Calu3 (cell line): Measurements from ENCODE around the gene LLGL2. TPM values are rescaled to one million over a fixed set of nuclear protein-coding genes. Genes with fewer than 3 reads are reported as not detected.

Experiments
- BruUV-seq: library from RNA; stranded (reverse); fragments of 400-500 nt; replicated peaks from 2 replicates; lab custom pipeline; 2021; lab: Mats Ljungman, UMichigan
- CTCF ChIA-PET: fragments of 300-600 bp; sonication (Branson Sonifier 250); formaldehyde crosslinking; loops from one replicate; lab custom pipeline; 2022; ENCODE audit warnings: antibody characterized with exemption; lab: Charles Lee
- DNase-seq: peaks from one replicate; pipeline ENCODE4 v3.0.0; 2022
- H3K27ac Mint-ChIP-seq: one replicate; pipeline ENCODE4 v1.8.0; 2022; ENCODE audit warnings: mixed read lengths; ENCODE audit not compliant: unreplicated experiment
- H3K27me3 Mint-ChIP-seq: one replicate; pipeline ENCODE4 v1.8.0; 2022; ENCODE audit warnings: mixed read lengths; ENCODE audit not compliant: unreplicated experiment
- H3K36me3 Mint-ChIP-seq: one replicate; pipeline ENCODE4 v1.8.0; 2022; ENCODE audit warnings: mild to moderate bottlenecking, moderate library complexity, mixed read lengths; ENCODE audit not compliant: insufficient read depth, unreplicated experiment
- H3K4me1 Mint-ChIP-seq: one replicate; pipeline ENCODE4 v1.8.0; 2022; ENCODE audit warnings: mild to moderate bottlenecking, low read depth, mixed read lengths; ENCODE audit not compliant: unreplicated experiment
- H3K4me3 Mint-ChIP-seq: one replicate; pipeline ENCODE4 v1.8.0; 2022; ENCODE audit warnings: mild to moderate bottlenecking, low read depth, moderate library complexity, mixed read lengths; ENCODE audit not compliant: unreplicated experiment
- H3K9me3 Mint-ChIP-seq: one replicate; pipeline ENCODE4 v1.8.0; 2022; ENCODE audit warnings: low read depth, mixed read lengths; ENCODE audit not compliant: unreplicated experiment
- CTCF ChIP-seq: fragments of 200-600 bp; IDR thresholded peaks from one replicate; pipeline ENCODE4 v1.8.0; 2022; ENCODE audit warnings: antibody characterized with exemption; ENCODE audit not compliant: unreplicated experiment
- intact Hi-C: fragments of 100-400 bp; cut with micrococcal nuclease; formaldehyde crosslinking; loops from one replicate; pipeline ENCODE4 v1.10.0; 2022; ENCODE audit not compliant: unreplicated experiment
- total RNA-seq: library from RNA; stranded (reverse); gene quantifications from 2 replicates; pipeline ENCODE4 v1.2.3, GENCODE V29; 2022

LLGL2 gene
- total RNA-seq, 1 experiment from 2014 or later: 208 TPM

DNA sequence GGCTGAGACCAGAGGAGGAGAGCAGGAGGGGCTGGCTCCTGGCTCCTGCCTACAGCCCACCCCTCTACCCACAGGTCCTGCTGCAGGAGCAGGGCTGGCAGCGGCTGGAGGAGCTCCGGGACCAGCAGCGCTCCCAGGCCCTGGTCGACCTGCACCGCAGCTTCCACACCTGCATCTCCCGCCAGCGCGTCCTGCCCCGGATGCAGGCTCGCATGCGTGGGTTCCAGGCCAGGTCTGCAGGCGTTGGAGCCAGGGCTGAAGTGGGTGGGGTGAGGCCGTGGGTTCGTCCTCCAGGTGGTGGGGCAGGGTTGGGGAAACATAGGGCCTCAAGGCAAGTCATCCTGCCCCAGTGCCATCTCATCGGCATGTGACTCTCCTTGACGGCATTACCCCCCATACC, 80.3 kb downstream of the LLGL2 start:
- TF ChIP-seq CTCF: no peak
- CTCF ChIA-PET: no interaction called here
- no peak for DNase-seq
- Mint-ChIP-seq H3K27ac (no peak overlapping the region), H3K36me3 (peaks cover 20% of the 10 kb centered on the region), H3K4me3 (no peak overlapping the region), H3K4me1 (peaks cover 30% of the 10 kb centered on the region), H3K9me3 (no peaks in the 10 kb centered on the region), H3K27me3 (no peaks in the 10 kb centered on the region)
- intact Hi-C loops: no loop called here
- no TSS peak for BruUV-seq

- TF ChIP-seq CTCF: no peak
Observed at GRCh38 chr17:75607086-75607485, 81.6 kb downstream of the LLGL2 start.

GRCh38 chr17:75610103-75610984, 84.8 kb downstream of the LLGL2 start:
- H3K4me3 Mint-ChIP-seq: peak overlapping the region; percentile 20
- peaks cover 13% of the 10 kb centered on the region for H3K36me3 Mint-ChIP-seq
- intact Hi-C loops: no loop called here
- BruUV-seq: no TSS peak
- TF ChIP-seq CTCF: no peak
- H3K4me1 Mint-ChIP-seq: peaks cover 26% of the 10 kb centered on the region
- DNase-seq: peak; percentile 64
- CTCF ChIA-PET: interaction anchor here (0.7 to 2.9 kb wide), 7 partner anchors 9 to 217 kb away, joined by 3 to 33 read pairs (median 5); partner anchors contain the start of genes SMIM5 and TSEN54
- H3K27me3 Mint-ChIP-seq: no peaks in the 10 kb centered on the region
- no peaks in the 10 kb centered on the region for H3K9me3 Mint-ChIP-seq
- H3K27ac Mint-ChIP-seq: peak overlapping the region; percentile 43

More at GRCh38 chr17:75607086-75607485, 81.6 kb downstream of the LLGL2 start:
- peaks cover 15% of the 10 kb centered on the region for H3K36me3 Mint-ChIP-seq
- CTCF ChIA-PET: no interaction called here
- no peak overlapping the region for H3K4me3 Mint-ChIP-seq
- no peaks in the 10 kb centered on the region for H3K27me3 Mint-ChIP-seq
- intact Hi-C loops: no loop called here
- DNase-seq: no peak
- no peaks in the 10 kb centered on the region for H3K9me3 Mint-ChIP-seq
- H3K27ac Mint-ChIP-seq: no peak overlapping the region
- no TSS peak for BruUV-seq
- peaks cover 33% of the 10 kb centered on the region for H3K4me1 Mint-ChIP-seq

DNA sequence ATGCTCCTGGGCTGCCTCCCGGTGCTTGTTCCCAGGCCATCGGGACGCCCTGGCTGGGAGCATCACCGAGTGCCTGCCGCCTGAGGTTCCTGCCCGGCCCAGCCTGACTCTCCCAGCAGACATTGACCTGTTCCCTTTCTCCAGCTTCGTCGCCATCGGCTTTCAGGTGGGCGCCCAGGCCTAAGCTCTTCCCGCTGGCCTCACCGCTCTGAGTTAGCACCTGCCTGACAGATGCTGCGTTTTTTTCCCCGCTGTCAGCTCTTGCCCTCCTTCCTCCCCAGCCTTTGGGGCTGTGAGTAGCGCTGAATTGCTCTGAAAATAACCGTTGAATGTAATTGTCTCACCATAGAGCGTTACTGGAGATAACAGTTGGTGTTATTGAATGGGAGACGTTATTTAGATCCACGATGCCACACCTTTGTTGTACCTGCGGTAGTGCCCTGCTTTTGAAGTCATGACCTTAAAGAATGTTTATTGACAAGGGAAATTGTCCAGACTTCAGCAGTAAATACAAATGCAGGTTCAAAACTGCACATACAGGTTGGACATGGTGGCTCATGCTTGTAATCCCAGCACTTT, 86.4 kb downstream of the LLGL2 start:
- H3K36me3 Mint-ChIP-seq: peaks cover 17% of the 10 kb centered on the region
- no peaks in the 10 kb centered on the region for H3K27me3 Mint-ChIP-seq
- no peak overlapping the region for H3K4me3 Mint-ChIP-seq
- CTCF ChIA-PET: interaction anchor here (0.7 to 2.9 kb wide), 4 partner anchors 11 to 341 kb away, joined by 3 to 33 read pairs (median 7); partner anchors contain the start of genes MIF4GD, SMIM5 and TSEN54
- TF ChIP-seq CTCF: no peak
- no peak overlapping the region for H3K27ac Mint-ChIP-seq
- no peaks in the 10 kb centered on the region for H3K9me3 Mint-ChIP-seq
- no peak for DNase-seq
- intact Hi-C loops: no loop called here
- H3K4me1 Mint-ChIP-seq: peaks cover 38% of the 10 kb centered on the region
- BruUV-seq: no TSS peak
